Measurements from ENCODE around the gene DOK7.

GRCh38 chr4:3440011-3440410 is 23.1 kb upstream of the DOK7 start:
- no peak for TF ChIP-seq POLR2A (IDR thresholded peaks at IDR 0.05)
- no peak for TF ChIP-seq CTCF (IDR thresholded peaks at IDR 0.05)

Data from breast epithelium (tissue), 3 donors.